ENCODE data around the gene ADCY5.

GRCh38 chr3:123321806-123322205 is 127.1 kb downstream of the ADCY5 start:
- TF ChIP-seq CTCF (IDR thresholded peaks at IDR 0.05; ENCODE audit: borderline replicate concordance, extremely low read depth, low read length, poor library complexity, severe bottlenecking) (no peak), EZH2 (IDR thresholded peaks at IDR 0.05; ENCODE audit: borderline replicate concordance, low read depth, low read length, severe bottlenecking) (no peak)
